NT2/D1 (cell line): ENCODE results near the gene RCAN1.
"Not testable (repeated sequence)": the region's sequence is repeated elsewhere in the genome, so short reads cannot be mapped to it uniquely, and the experiment has no call there.

Source experiments
- SUZ12 ChIP-seq: IDR thresholded peaks from 2 replicates; pipeline ENCODE4 v1.6.1; 2011; ENCODE audit not compliant: insufficient read length, insufficient read depth; ENCODE audit errors: extremely low read depth
- YY1 ChIP-seq: IDR thresholded peaks from 2 replicates; pipeline ENCODE4 v1.6.1; 2011; ENCODE audit not compliant: insufficient read length, insufficient read depth
- ZNF274 ChIP-seq: IDR thresholded peaks from 2 replicates; pipeline ENCODE4 v1.6.1; 2011; ENCODE audit warnings: mild to moderate bottlenecking, low read depth, low read length

GRCh38 chr21:34568801-34569200 is 46.1 kb downstream of the RCAN1 start:
- TF ChIP-seq ZNF274, SUZ12, YY1: not testable (repeated sequence)
